GM19452 (cell line): ENCODE measurements around the gene CFAP54.

Experiments
- ATAC-seq: cut with Tn5 transposase; IDR thresholded peaks from one replicate; pipeline ENCODE4 v1.9.1; 2021; ENCODE audit not compliant: unreplicated experiment

Gene CFAP54

DNA sequence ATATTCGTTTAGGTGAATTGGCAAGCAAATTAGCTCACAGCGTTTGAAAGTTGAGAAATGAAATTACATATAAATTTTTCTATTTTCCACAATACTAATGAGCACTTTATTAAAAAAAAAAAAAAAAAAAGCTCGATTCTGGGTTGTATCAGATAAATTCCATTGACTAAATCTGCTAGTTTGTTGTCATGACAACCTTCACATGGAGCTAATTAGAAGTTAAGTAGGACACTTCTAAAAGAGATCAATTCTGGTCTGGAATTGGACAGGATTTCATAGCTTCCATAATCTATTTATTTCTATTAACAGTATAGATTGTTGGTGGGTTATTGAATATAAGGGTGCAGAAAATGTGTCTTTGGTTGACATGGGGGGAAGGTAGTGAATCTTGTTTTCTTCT is 332.2 kb downstream of the CFAP54 start:
- no peak for ATAC-seq

DNA sequence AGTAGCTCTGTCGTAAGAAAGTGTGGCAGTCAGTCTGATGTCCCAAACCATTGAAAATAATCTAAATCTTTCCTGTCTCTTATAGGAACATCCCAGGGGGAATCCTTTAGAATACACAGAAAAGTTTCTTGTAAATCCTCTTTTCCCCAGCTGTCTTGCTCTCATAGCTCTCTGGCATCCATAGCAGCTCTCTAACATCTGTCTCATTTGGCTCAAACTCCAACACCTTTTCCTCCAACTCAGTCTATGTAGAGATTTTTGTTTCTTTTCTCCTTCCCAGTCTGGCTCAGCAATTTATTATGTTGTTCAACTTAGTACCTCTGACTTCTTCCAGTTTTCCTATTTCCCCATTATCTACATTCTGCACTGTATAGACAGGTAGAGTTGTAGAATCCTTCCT is 333.3 kb downstream of the CFAP54 start:
- no peak for ATAC-seq

DNA sequence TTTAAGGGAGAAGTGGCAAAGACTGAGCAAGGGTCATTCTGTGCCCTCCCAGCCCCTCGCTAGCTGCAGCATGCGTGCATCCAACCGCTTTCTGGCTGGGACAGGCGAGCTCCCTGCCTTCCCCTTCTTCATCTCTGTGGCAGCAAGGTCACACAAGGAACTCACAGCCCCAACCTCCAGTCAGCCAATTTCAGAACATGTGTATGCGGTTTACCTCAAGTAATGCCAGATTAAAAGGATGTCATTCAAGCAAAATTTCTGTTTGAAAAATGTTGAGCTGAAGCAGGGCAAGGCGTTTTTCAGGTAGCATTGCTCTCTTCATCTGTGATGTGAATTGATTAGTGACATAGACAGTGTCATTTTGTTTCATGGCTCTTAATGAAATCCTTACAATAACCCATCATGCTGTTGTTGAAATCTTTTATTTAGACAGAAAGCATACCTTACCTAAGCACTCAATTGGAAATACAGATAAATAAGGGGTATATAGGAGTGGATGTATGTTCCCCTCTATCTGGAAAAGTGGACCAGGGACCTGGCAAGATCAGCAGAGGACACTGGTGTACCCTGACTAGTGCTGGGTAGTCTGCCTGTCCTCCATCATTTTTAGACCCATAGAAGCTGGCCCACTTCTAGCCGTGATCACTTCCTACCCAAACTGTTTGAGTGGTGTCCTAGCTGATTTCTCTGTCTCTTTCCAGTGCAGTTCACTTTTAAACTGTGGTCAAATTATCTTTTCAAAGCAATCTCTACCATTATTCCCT is 334.9 kb downstream of the CFAP54 start:
- ATAC-seq = no peak

DNA sequence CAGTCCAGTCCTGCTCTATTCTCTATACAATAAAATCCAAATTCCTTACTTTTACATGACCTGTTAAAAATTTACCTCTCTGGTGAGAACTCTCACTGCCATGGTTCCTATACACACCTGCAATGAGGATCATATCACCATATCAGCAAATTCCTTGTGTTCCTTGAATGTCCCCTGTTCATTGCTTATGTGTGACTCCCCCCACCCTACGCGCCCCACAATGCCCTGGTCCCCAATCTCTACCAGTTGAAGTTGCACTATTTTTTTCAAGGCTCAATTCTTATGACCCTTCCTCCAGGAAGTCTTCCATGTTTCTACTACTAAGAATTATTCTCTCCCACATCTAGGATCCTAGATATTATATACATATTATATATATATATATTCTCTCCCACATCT is 335.5 kb downstream of the CFAP54 start:
- ATAC-seq = no peak

DNA sequence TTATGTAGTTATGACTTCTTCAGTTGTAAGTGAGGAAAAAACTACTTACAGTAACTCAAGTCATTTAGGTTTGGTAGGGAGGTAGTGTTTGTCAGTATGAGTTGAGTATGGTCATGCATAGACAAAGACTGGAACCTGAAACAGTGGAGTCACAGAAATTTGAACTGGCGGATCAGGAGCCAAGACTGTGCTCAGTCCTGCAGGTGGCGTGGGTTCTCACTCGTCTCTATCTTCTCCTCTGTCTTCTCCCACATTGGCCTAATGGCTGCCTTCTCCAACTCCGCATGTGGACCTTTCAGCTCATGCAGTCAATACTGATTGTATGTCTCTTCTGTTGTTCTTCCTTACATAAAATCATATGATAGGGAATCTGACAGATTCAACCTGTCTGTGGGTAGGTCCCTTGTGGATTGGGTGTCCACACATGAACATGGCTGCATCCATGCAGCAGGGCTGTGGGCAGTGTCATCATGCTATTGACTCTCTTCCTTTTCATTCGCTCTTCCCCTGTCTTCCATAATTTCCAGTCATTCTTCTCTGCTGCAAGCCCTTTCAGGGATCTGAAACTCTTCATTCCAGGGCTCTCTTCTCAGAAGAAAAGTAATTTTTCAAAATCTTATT is 338.9 kb downstream of the CFAP54 start:
- no peak for ATAC-seq

DNA sequence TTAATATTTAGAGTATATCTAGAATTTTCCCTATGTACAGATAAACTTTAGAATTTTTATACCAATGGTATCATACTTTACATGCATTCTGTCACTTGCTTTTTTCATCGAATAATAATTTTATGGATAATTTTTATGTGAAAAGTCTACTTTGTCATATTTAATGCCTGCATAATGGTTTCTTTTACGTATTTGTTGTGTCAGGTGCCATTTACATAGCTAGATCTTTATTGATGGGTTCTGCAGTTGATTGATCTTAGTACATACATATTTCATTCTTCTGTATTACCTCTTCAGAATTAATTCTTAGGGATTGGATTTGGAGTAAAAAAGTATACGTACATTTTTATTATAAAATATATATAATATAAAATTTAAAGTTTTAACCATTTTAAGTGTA is 340.0 kb downstream of the CFAP54 start:
- no peak for ATAC-seq

DNA sequence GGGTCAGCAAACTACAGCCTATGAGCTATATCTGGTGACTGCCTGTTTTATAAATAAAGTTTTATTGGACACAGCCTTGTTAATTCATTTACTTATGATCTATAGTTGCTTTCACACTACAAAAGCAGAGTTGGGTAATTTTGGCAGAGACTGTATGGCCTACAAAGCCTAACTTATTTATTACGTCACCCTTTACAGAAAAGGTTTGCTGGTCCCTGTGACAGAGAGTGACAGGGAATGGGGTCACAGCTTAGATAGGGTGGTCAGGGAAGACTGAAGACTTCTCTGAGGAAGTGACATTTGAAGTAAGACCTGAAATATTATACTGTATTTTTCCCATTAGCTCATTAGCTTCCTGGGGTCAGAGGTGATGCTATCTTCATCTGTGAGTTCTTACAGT is 342.0 kb downstream of the CFAP54 start:
- no peak for ATAC-seq

DNA sequence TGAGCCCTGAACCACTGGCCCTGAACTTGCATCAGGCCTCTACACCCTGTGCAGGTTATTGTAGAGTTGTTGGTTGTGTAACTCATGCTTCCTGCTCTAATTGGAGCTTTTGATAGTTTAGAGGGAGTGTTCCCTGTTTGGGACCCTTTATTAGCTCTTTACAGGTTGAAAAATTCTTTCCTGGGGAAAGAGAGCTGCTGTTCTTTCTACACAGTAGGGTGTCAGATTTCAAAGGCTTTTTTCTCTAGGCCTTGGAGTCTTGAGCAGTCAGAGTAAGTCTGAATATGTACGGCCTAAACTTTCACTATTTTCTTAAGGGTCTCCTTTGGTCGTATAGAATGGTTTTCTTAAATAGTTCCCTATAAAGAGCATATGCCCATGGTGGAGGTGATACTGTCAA is 356.9 kb downstream of the CFAP54 start:
- no peak for ATAC-seq

DNA sequence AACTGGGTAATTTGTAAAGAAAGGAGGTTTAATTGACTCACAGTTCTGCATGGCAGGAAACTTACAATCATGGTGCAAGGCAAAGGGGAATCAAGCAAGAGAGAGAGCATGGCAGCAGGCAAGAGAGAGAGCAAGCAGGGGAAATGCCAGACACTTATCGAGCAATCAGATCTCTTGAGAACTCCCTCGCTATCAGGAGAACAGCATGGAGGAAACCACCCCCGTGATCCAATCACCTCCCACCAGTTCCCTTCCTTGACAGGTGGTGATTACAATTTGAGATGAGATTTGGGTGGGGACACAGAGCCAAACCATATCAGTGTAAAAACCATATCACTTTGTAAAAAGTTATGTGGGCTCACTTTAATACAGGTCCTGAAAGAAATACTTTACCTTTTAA is 361.3 kb downstream of the CFAP54 start:
- no peak for ATAC-seq

DNA sequence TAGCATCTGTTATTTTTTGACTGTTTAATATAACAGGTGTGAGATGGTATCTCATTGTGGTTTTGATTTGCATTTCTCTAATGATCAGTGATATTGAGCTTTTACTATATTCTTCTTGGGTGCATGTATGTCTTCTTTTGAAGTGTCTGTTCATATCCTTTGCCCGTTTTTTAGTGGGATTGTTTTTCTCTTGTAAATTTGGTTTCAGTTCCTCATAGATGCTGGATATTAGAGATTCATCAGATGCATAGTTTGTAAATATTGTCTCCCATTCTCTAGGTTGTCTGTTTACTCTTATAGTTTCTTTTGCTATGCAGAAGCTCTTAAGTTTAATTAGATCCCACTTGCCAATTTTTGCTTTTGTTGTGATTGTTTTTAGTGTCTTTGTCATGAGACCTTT is 368.8 kb downstream of the CFAP54 start:
- no peak for ATAC-seq

DNA sequence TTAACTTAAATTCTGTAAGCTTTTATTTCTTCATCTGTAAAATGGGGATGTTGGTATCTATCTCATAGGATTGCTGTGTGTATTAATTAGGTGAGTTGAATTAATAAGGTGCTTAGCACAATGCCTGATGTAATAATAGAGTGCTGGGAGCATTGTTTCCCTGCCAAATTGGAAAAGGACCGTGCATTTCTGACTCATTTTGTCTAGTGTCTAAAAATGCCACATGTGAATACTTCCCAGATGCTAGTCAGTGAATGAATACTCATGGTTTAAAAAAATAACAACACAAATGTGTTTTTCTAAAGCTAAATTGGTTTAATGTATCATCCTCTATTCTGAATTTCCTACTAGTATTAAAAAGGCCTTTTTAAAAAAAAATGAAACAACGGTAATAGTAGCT is 372.3 kb downstream of the CFAP54 start:
- ATAC-seq = no peak

DNA sequence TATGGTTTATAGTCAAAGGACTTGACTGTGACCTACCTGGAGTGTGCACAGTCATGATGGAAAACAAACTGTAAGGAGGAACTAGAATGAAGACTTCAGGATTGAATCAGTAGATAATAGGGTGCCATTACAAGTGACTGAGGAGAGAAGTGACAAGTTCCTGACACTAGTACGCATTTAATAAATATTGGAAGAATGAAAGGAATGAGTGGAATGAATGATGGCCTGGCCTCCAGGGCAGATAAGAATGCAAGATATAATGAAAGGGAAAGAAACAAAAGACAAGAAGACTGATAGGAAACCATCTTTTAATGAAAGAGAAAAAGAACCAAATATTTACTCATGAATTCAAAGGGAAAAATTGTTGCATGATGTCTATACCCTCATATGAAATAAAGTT is 372.9 kb downstream of the CFAP54 start:
- no peak for ATAC-seq

DNA sequence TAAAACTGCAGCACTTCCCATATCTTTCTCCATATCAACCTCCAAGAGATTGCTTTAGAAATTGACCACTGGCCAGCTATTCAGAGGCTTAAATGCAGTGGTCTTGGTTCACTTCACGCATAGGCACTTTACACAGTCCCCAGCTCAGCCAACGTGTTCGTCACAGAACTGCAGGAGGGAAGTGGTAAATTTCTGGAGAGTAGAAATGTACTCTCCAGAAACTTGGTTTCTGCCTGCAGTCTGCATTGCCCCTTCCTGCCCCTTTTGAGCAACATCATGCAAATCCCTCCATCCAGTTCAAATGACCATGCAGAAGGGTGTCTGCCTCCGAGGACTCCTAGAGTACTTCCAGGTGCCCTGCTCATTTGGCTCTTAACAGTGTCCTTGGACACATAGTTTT is 375.0 kb downstream of the CFAP54 start:
- no peak for ATAC-seq

DNA sequence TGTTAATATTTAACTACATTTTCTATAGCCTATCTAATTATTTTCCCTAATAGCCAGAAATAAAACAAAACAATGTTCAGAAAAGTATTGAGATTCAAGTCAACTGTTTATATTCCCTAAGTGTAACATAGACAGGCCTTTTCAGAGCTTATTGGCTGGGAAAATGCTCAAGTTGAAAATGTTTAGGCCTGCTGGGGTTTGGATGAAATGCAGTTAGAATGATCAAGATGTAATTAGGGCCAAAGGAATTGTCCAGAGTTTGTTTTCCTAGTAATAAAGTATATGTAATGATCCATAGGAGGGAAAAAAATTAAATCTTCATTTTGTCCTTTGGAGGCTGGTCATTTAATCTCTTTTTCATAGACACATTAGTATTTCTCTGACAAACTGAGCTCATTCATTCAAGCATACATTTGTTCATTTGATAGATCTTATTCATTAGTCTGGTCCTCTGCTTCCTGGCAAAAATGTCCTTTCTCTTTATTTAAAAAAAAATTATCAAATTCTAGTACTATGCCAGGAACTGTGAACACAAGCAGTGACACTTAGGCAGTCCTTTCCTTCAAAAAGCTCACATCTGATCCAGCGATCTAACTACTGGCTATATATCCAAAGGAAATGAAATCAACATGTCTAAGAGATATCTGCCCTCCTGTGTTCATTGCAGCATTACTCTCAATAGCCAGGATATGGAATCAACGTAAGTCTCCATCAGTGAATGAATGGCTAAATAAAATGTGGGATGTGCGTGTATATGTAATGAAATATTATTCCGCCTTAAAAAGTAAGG is 377.6 kb downstream of the CFAP54 start:
- no peak for ATAC-seq

DNA sequence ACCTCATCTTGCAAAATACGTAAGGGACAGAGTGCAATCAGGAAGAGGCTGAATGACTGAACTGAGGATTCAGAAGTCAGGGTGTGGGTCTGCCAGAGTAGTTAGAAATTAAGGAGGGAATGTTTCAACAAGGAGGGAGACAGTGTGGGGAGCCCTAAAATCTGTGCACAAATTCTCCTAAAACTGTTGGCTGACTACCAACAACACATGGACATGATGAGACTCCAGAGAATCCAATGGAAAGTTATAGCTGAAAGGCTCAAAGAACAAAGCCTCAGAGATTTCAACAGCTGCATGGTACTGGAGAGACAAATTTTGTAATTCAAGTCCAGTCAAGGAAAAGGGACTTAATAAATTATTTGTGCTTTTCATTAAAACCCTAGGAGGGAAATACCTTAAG is 381.6 kb downstream of the CFAP54 start:
- ATAC-seq = no peak

DNA sequence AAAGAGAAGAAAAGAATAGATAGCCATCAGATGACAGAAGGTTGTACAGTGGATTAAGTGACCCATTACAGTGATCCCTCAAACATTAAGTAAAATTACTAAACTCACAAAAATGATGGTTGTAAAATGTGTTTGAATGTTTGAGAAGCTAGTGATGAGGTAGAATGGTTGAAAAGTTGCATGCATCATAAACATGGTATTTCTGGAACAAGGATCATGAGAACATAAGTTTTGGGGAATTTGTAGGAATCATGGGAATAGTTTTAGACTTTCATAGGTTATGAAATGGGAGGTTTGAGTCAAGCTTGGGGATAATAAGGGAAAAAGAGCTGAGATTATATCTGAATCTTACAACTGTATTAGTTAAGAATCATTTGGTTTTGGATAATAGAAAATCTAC is 383.6 kb downstream of the CFAP54 start:
- ATAC-seq = no peak

DNA sequence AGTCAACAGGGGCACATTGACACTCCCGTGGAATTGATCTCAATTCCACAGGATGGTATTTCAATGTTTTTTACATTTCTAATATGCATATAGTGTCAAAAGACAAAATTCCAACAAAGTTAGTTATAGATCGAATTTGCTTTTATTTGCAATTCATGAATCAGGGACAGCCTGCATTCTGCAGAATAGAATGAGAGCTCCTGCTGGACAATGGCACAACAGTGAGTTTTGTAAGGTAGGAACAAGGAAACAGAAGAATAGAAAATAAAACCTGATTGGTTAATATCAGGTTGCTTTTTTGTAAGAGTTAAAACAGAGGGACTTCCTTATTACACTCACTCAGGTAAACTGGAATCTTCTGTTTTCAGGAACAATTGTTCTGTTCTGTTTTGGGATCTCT is 384.8 kb downstream of the CFAP54 start:
- ATAC-seq = no peak

DNA sequence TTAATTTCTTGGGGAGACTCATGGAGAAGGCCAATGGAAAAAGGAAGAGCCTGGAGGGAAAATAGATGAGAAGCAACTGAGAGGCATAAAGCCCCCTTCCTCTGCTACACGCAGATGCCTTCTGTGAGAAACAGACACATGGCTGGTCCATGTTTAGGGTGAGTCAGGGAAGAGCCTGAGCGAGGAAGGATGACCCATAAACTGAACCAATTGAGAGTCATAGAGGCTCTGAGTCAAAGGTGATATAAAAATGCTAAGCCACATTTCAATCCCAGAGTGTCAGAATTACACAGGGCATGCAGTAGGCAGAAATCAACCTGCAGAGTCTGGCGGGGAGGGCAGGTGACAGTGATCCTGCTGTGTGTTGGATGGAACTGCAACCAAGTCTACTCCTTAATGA is 387.6 kb downstream of the CFAP54 start:
- ATAC-seq = no peak

DNA sequence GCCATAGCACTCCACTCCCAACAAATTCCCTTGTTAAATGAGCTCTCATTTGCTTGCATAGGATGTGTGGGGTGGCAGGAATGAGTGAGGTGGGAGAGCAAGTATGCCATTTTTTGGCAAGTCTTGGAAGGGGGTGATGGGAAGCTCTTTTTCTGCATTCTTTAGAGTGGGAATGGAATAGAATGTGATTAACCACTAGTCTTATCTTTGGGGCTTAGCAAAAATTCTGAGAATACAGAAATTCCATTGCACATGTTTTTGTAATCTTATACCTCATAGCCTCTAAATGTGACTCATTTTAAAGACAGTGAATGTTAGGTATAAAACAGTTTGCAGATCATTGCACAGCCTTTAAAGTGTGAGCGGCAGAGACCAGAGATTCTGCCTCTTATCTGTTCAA is 389.3 kb downstream of the CFAP54 start:
- ATAC-seq = no peak

DNA sequence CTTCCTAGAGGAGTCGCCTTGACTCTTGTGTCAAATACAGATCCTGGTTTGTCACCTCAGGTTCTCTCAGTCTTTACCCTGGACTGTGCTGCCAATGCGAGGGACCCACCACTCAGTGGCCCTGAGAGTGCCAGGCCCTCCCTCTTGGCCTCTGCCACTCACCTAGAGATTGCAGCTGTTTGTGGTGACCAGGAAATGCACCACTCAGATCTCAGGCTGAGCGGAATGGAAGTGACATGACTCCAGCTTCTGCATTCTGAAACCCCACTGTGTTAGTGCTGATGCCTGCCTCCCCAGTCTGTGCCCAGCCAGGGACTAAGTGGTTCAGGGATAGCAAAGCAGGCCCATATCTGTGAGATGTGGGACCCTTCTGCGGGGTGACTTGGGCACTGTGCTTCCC is 389.9 kb downstream of the CFAP54 start:
- ATAC-seq = no peak

DNA sequence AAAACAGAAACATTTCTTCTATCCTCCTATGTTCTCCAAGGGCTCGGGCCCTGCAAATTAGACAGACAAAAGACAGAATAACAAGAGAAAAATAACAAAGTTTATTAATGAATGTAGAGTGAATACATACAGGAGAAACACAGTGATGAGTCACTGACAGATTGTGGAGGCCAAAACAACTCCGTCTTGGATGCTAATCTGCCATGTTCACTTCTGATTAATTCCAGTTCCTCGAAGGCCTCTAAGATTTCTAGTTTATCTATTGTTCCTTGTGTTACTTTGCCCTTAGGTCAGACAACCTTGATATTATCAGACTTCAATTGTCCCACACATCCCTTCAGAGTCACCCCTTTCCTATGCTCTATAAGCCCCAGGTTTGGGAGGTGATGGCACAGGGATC is 390.8 kb downstream of the CFAP54 start:
- no peak for ATAC-seq

DNA sequence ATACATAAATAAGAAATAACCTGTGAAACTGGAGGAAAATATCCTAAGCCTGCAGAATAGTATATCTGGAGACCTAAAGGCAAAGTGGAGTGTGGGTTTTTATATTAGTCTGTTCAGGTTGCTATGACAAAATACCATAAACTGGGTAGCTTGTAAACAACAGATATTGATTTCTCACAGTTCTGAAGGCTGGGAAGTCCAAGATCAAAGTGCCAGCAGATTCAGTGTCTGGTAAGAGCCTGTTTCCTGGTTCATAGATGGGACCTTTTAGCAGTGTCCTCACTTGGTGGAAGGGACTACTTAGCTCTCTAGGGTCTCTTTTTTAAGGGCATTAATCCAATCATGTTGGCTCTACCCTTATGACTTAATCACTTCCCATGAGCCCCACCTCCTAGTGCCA is 392.2 kb downstream of the CFAP54 start:
- ATAC-seq = no peak
